GM23338 (cell line): ENCODE measurements around the gene UBE2H.

ENCODE experiments used
- EZH2 ChIP-seq: fragments of 200-600 bp; sonication (generic); IDR thresholded peaks from one replicate; pipeline ENCODE4 v1.8.0; 2017; ENCODE audit warnings: antibody characterized with exemption, mild to moderate bottlenecking, low read depth; ENCODE audit not compliant: unreplicated experiment
- JUNB ChIP-seq: IDR thresholded peaks from one replicate; pipeline ENCODE4 v1.6.1; 2016; ENCODE audit warnings: antibody characterized with exemption; ENCODE audit not compliant: unreplicated experiment
- NANOG ChIP-seq: IDR thresholded peaks from 2 replicates; pipeline ENCODE4 v1.6.1; 2016; ENCODE audit warnings: antibody characterized with exemption, borderline replicate concordance
- POLR2AphosphoS5 ChIP-seq: IDR thresholded peaks from 2 replicates; pipeline ENCODE4 v1.6.1; 2016; ENCODE audit warnings: antibody characterized with exemption, low read depth
- REST ChIP-seq: IDR thresholded peaks from one replicate; pipeline ENCODE4 v1.6.1; 2018; ENCODE audit warnings: antibody characterized with exemption; ENCODE audit not compliant: unreplicated experiment
- TF ChIP-seq, protein P1 (sequence below), 2 experiments: fragments of 200-600 bp in 1 of 2; sonication (generic) in 1 of 2; conservative IDR thresholded peaks; 2 replicates each; pipeline versions ENCODE4 v1.5.1 to v1.6.1; 2016 to 2017; ENCODE audit warnings: antibody characterized with exemption in 2 of 2, low read depth in 2 of 2, mild to moderate bottlenecking in 2 of 2, moderate library complexity in 1 of 2

DNA sequence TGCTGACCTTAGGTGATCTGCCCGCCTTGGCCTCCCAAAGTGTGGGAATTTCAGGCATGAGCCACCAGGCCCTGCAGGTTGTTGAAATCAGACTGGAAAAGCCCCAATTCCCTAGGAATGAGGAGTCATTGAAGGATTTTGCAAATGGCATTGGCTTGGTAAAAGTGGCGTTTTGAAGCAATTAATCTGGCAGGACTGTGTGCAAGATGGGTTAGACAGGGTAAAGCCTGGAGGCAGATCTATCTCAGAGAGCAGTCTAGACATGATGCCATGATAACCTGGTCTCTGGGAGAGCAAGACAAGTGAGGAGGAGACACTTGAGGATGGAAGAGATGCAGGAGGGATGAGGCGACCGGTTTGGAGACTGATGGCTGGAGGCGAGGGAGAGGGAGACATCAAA lies 45.7 kb upstream of the UBE2H start:
- no peak for TF ChIP-seq POLR2AphosphoS5
- no peak for TF ChIP-seq EZH2
- TF ChIP-seq, protein P1, sequence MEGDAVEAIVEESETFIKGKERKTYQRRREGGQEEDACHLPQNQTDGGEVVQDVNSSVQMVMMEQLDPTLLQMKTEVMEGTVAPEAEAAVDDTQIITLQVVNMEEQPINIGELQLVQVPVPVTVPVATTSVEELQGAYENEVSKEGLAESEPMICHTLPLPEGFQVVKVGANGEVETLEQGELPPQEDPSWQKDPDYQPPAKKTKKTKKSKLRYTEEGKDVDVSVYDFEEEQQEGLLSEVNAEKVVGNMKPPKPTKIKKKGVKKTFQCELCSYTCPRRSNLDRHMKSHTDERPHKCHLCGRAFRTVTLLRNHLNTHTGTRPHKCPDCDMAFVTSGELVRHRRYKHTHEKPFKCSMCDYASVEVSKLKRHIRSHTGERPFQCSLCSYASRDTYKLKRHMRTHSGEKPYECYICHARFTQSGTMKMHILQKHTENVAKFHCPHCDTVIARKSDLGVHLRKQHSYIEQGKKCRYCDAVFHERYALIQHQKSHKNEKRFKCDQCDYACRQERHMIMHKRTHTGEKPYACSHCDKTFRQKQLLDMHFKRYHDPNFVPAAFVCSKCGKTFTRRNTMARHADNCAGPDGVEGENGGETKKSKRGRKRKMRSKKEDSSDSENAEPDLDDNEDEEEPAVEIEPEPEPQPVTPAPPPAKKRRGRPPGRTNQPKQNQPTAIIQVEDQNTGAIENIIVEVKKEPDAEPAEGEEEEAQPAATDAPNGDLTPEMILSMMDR (conservative IDR thresholded peaks at IDR 0.05; ENCODE audit: low read depth in 2 of 2) = no peak
- no peak for TF ChIP-seq JUNB
- no peak for TF ChIP-seq REST
- TF ChIP-seq NANOG = no peak
